K562 (cell line): Measurements from ENCODE around the gene SLC19A2. TPM values are rescaled to one million over a fixed set of nuclear protein-coding genes. Genes with fewer than 3 reads are reported as not detected.

ENCODE experiments used
- ARID1B ChIP-seq: fragments of 450-650 bp; IDR thresholded peaks from 2 replicates; pipeline ENCODE4 v1.6.1; 2016; ENCODE audit warnings: antibody characterized with exemption, mild to moderate bottlenecking, inconsistent platforms
- CBX8 ChIP-seq: fragments of 200-600 bp; sonication (generic); IDR thresholded peaks from 2 replicates; pipeline ENCODE4 v1.6.1; 2012; ENCODE audit warnings: borderline replicate concordance, mixed run types, low read depth, mild to moderate bottlenecking, moderate library complexity, mixed read lengths, low read length, control low read depth, inconsistent platforms; ENCODE audit not compliant: poor library complexity, severe bottlenecking; ENCODE audit errors: extremely low read depth
- CC2D1A ChIP-seq: fragments of 450-650 bp; IDR thresholded peaks from 2 replicates; pipeline ENCODE4 v1.6.1; 2017; ENCODE audit warnings: mild to moderate bottlenecking
- CCNT2 ChIP-seq: IDR thresholded peaks from 2 replicates; pipeline ENCODE4 v1.6.1; 2011; ENCODE audit warnings: borderline replicate concordance, low read depth, mild to moderate bottlenecking, moderate library complexity, mixed read lengths, low read length; ENCODE audit not compliant: insufficient read length; ENCODE audit errors: extremely low read depth
- CEBPG ChIP-seq, 3 experiments: fragments of 200-800 bp in 1 of 3; sonication (Bioruptor generic) in 1 of 3; sonication (generic) in 1 of 3; formaldehyde crosslinking in 1 of 3; IDR thresholded peaks in 2 of 3; conservative IDR thresholded peaks in 1 of 3; 2 replicates each; pipeline versions ENCODE4 v1.6.1 to v1.8.0; 2016 to 2022; ENCODE audit warnings: missing compliant biosample characterization in 2 of 3, missing genetic modification characterization in 2 of 3, mild to moderate bottlenecking in 1 of 3, missing genetic modification reagents in 1 of 3
- DACH1 ChIP-seq: fragments of 450-650 bp; IDR thresholded peaks from 2 replicates; pipeline ENCODE4 v1.6.1; 2018; ENCODE audit not compliant: partially characterized antibody
- E2F1 ChIP-seq: sonication (generic); formaldehyde crosslinking; IDR thresholded peaks from 2 replicates; pipeline ENCODE4 v1.8.1; 2023; ENCODE audit warnings: mild to moderate bottlenecking, missing genetic modification reagents, moderate library complexity
- HDAC1 ChIP-seq, 2 experiments: fragments of 450-650 bp; IDR thresholded peaks; 2 replicates each; pipeline ENCODE4 v1.6.1; 2016 to 2017; ENCODE audit warnings: inconsistent platforms in 1 of 2, mild to moderate bottlenecking in 1 of 2, moderate library complexity in 1 of 2
- ILK ChIP-seq: fragments of 450-650 bp; IDR thresholded peaks from 2 replicates; pipeline ENCODE4 v1.6.1; 2016; ENCODE audit warnings: missing genetic modification characterization, low read depth, mild to moderate bottlenecking, missing compliant biosample characterization, moderate library complexity, borderline replicate concordance
- JUN ChIP-seq, 2 experiments: sonication (generic) in 1 of 2; formaldehyde crosslinking in 1 of 2; IDR thresholded peaks; 2 replicates each; pipeline versions ENCODE4 v1.6.1 to v1.8.0; 2012 to 2022; ENCODE audit warnings: borderline replicate concordance in 2 of 2, mild to moderate bottlenecking in 2 of 2, improper control_type of control experiment in 1 of 2, low read depth in 1 of 2, low read length in 1 of 2, missing genetic modification reagents in 1 of 2
- MXI1 ChIP-seq: IDR thresholded peaks from 2 replicates; pipeline ENCODE4 v1.6.1; 2011; ENCODE audit warnings: low read depth, mild to moderate bottlenecking, improper control_type of control experiment, low read length
- MYC ChIP-seq, 2 experiments: fragments of 250-450 bp in 1 of 2; sonication (Bioruptor Pico) in 1 of 2; IDR thresholded peaks; 2 replicates each; pipeline versions ENCODE4 v1.5.1 to v1.6.1; 2012 to 2021; ENCODE audit warnings: low read depth in 2 of 2, borderline replicate concordance in 1 of 2, improper control_type of control experiment in 1 of 2, low read length in 1 of 2, mild to moderate bottlenecking in 1 of 2, moderate library complexity in 1 of 2
- NR2C1 ChIP-seq, 2 experiments: fragments of 450-650 bp; IDR thresholded peaks; 2 replicates each; pipeline ENCODE4 v1.6.1; 2017; ENCODE audit warnings: mild to moderate bottlenecking in 2 of 2, antibody characterized with exemption in 1 of 2, inconsistent platforms in 1 of 2, missing compliant biosample characterization in 1 of 2, missing genetic modification characterization in 1 of 2
- NRF1 ChIP-seq, 2 experiments: fragments of 450-650 bp; IDR thresholded peaks in 1 of 2; conservative IDR thresholded peaks in 1 of 2; 2 replicates each; pipeline ENCODE4 v1.6.1; 2014; ENCODE audit warnings: mild to moderate bottlenecking in 2 of 2
- POLR2H ChIP-seq: IDR thresholded peaks from 2 replicates; pipeline ENCODE4 v1.6.1; 2016; ENCODE audit warnings: missing genetic modification characterization, low read depth, mild to moderate bottlenecking, control low read depth, missing compliant biosample characterization, moderate library complexity
- RAD51 ChIP-seq: fragments of 450-650 bp; IDR thresholded peaks from 2 replicates; pipeline ENCODE4 v1.7.1; 2016; ENCODE audit warnings: low read depth, mild to moderate bottlenecking, borderline replicate concordance
- RBM17 ChIP-seq: fragments of 200-400 bp; formaldehyde crosslinking; IDR thresholded peaks from 2 replicates; pipeline ENCODE4 v1.6.1; 2017; ENCODE audit warnings: low read depth, mild to moderate bottlenecking, low read length, borderline replicate concordance
- ZNF121 ChIP-seq: sonication (generic); formaldehyde crosslinking; conservative IDR thresholded peaks from 2 replicates; pipeline ENCODE4 v1.8.0; 2022; ENCODE audit warnings: missing genetic modification reagents
- polyA plus RNA-seq, 8 experiments: library from polyadenylated mRNA; depleted of rRNA in 4 of 8; stranded (reverse) in 5 of 8; unstranded in 3 of 8; fragments of >200 nt; fragmentation: Nextera tagmentation in 2 of 8; fragmentation: Illumina TruSeq in 1 of 8; extraction: Ambion mirVana in 2 of 8; extraction: Trizol in 1 of 8; gene quantifications; 2 replicates each; pipeline versions ENCODE4 v1.2.1 to v1.2.3, GENCODE V29; 2011 to 2014; ENCODE audit warnings: inconsistent platforms in 1 of 8, missing spikeins in 1 of 8
- total RNA-seq, 7 experiments: library from RNA; depleted of rRNA in 6 of 7; stranded (reverse); fragments of >200 nt in 6 of 7; fragmentation: Illumina TruSeq in 2 of 7; extraction: Trizol in 2 of 7; gene quantifications; 2 replicates each; pipeline versions ENCODE4 v1.2.1 to v1.2.3, GENCODE V29; 2011 to 2021; ENCODE audit warnings: low replicate concordance in 1 of 7
- TF ChIP-seq, protein P1 (sequence below): sonication (generic); formaldehyde crosslinking; IDR thresholded peaks from 2 replicates; pipeline ENCODE4 v1.5.0; 2020; ENCODE audit warnings: missing genetic modification reagents
- TF ChIP-seq, protein P2 (sequence below): fragments of 150-350 bp; conservative IDR thresholded peaks from 2 replicates; pipeline ENCODE4 v1.6.1; 2014; ENCODE audit warnings: low read length

Gene SLC19A2
- total and polyA plus RNA-seq, 9 of the 15 experiments (the other 6 are each of a cell fraction or from before 2014, with no cell fraction given) = 7.4 to 42.8 (median 19.2) TPM

DNA sequence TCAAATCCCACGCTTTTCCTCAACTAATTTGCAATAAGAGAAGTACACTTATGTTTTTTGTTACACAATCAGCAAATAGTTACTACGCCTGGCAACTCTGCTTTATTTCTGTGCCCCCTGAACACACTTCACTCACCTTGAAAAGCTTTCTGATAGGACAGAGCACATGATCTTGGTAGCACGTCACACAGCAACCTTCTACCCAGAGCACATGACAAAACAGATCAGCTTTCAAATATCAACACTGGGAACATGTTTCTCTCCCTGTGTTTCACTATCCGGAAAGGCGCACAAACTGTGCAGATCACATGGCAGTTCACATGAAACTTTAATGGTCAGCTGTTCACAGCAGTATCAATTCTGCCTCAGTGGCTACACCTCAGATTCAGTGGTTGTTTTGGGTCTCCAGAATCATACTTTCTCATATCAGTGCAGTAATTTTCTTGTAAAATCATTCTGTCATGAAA, 2.2 kb downstream of the SLC19A2 start (continued):
- TF ChIP-seq RBM17 (no peak), HDAC1 (IDR thresholded peaks at IDR 0.05) (peak in 1 of 2 experiments; percentile 89; a peak in 2 of 4 replicates), RAD51 (peak; percentile 87), MYC (IDR thresholded peaks at IDR 0.05; ENCODE audit: low read depth, low read length) (peak; percentile 76), MYC (CRISPR knock-in tag; IDR thresholded peaks at IDR 0.05; ENCODE audit: borderline replicate concordance, low read depth) (no peak), NR2C1 (IDR thresholded peaks at IDR 0.05) (no peak), NR2C1 (tag; IDR thresholded peaks at IDR 0.05) (peak; percentile 23; the same call in 1 of the 2 replicates), ILK (tag) (no peak), ARID1B (peak; percentile 14; the same call in 1 of the 2 replicates), CCNT2 (no peak), MXI1 (peak; percentile 46; the same call in 1 of the 2 replicates), NRF1 (conservative IDR thresholded peaks at IDR 0.05 in 1 of 2, IDR thresholded peaks at IDR 0.05 in 1 of 2) (no peak), JUN (IDR thresholded peaks at IDR 0.05; ENCODE audit: borderline replicate concordance, low read depth, low read length) (no peak; the same call in 1 of the 2 replicates), JUN (CRISPR knock-in tag; IDR thresholded peaks at IDR 0.05; ENCODE audit: borderline replicate concordance) (no peak), E2F1 (CRISPR knock-in tag) (peak; percentile 14; the same call in 1 of the 2 replicates), DACH1 (peak; percentile 73), POLR2H (peak; percentile 33; the same call in 1 of the 2 replicates), CBX8 (no peak), CC2D1A (peak; percentile 57; the same call in 1 of the 2 replicates), CEBPG (CRISPR knock-in tag; IDR thresholded peaks at IDR 0.05) (no peak), CEBPG (tag; conservative IDR thresholded peaks at IDR 0.05 in 1 of 2, IDR thresholded peaks at IDR 0.05 in 1 of 2) (peak; percentile 39 to 41; a peak in 3 of 4 replicates), ZNF121 (no peak)
- TF ChIP-seq, protein P1, sequence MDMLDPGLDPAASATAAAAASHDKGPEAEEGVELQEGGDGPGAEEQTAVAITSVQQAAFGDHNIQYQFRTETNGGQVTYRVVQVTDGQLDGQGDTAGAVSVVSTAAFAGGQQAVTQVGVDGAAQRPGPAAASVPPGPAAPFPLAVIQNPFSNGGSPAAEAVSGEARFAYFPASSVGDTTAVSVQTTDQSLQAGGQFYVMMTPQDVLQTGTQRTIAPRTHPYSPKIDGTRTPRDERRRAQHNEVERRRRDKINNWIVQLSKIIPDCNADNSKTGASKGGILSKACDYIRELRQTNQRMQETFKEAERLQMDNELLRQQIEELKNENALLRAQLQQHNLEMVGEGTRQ = peak; percentile 60
- TF ChIP-seq, protein P2, sequence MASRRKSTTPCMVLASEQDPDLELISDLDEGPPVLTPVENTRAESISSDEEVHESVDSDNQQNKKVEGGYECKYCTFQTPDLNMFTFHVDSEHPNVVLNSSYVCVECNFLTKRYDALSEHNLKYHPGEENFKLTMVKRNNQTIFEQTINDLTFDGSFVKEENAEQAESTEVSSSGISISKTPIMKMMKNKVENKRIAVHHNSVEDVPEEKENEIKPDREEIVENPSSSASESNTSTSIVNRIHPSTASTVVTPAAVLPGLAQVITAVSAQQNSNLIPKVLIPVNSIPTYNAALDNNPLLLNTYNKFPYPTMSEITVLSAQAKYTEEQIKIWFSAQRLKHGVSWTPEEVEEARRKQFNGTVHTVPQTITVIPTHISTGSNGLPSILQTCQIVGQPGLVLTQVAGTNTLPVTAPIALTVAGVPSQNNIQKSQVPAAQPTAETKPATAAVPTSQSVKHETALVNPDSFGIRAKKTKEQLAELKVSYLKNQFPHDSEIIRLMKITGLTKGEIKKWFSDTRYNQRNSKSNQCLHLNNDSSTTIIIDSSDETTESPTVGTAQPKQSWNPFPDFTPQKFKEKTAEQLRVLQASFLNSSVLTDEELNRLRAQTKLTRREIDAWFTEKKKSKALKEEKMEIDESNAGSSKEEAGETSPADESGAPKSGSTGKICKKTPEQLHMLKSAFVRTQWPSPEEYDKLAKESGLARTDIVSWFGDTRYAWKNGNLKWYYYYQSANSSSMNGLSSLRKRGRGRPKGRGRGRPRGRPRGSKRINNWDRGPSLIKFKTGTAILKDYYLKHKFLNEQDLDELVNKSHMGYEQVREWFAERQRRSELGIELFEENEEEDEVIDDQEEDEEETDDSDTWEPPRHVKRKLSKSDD = no peak
